GM23338 (cell line): ENCODE results near the gene BBS1. TPM values are rescaled to one million over a fixed set of nuclear protein-coding genes. Genes with fewer than 3 reads are reported as not detected.
A peak's percentile ranks its signal among the peaks of the same experiment; 100 is the strongest.

Experiments
- ATAC-seq: fragments of 200-7000 bp; cut with Tn5 transposase; 3 replicates; pipeline ENCODE4 v1.9.1; 2020
- DNase-seq: peaks from one replicate; pipeline ENCODE4 v3.0.0-alpha.2; 2015; ENCODE audit warnings: low spot score
- H2AFZ ChIP-seq: fragments of 200-600 bp; sonication (generic); 2 replicates; pipeline ENCODE4 v1.8.0; 2016; ENCODE audit warnings: antibody characterized with exemption, mild to moderate bottlenecking, moderate library complexity
- H3F3A ChIP-seq: fragments of 200-600 bp; sonication (generic); replicated peaks from 2 replicates; pipeline ENCODE4 v1.8.0; 2017; ENCODE audit warnings: antibody characterized with exemption, mixed run types, low read depth
- H3K27ac ChIP-seq: fragments of 200-600 bp; sonication (generic); 2 replicates; pipeline ENCODE4 v1.6.1; 2016; ENCODE audit warnings: low read depth
- H3K27me3 ChIP-seq: fragments of 200-600 bp; sonication (generic); 2 replicates; pipeline ENCODE4 v1.8.0; 2016; ENCODE audit warnings: mild to moderate bottlenecking, mixed run types, moderate library complexity; ENCODE audit not compliant: insufficient read depth
- H3K36me3 ChIP-seq: fragments of 200-600 bp; sonication (generic); 2 replicates; pipeline ENCODE4 v1.8.0; 2016; ENCODE audit warnings: mild to moderate bottlenecking; ENCODE audit not compliant: insufficient read depth
- H3K4me1 ChIP-seq: fragments of 200-600 bp; sonication (generic); 2 replicates; pipeline ENCODE4 v1.8.0; 2016; ENCODE audit warnings: mild to moderate bottlenecking, moderate library complexity; ENCODE audit not compliant: insufficient read depth
- H3K4me2 ChIP-seq: fragments of 200-600 bp; sonication (generic); 2 replicates; pipeline ENCODE4 v1.7.1; 2017; ENCODE audit warnings: mixed run types
- H3K4me3 ChIP-seq: fragments of 200-600 bp; sonication (generic); 2 replicates; pipeline ENCODE4 v1.6.1; 2016; ENCODE audit warnings: mixed run types
- H3K79me2 ChIP-seq: fragments of 200-600 bp; sonication (generic); replicated peaks from 2 replicates; pipeline ENCODE4 v1.8.0; 2017; ENCODE audit warnings: mild to moderate bottlenecking; ENCODE audit not compliant: insufficient read depth
- H3K9me2 ChIP-seq: fragments of 200-600 bp; sonication (generic); 2 replicates; pipeline ENCODE4 v1.8.0; 2017; ENCODE audit not compliant: insufficient read depth
- H4K20me1 ChIP-seq: fragments of 200-600 bp; sonication (generic); replicated peaks from 2 replicates; pipeline ENCODE4 v1.8.0; 2017; ENCODE audit warnings: mild to moderate bottlenecking; ENCODE audit not compliant: insufficient read depth
- H3K27ac Mint-ChIP-seq: 2 replicates; pipeline ENCODE4 v1.8.0; 2020; ENCODE audit warnings: inconsistent platforms, mild to moderate bottlenecking, moderate library complexity, mixed read lengths
- H3K27me3 Mint-ChIP-seq: 3 replicates; pipeline ENCODE4 v1.8.0; 2022; ENCODE audit warnings: low read depth, mild to moderate bottlenecking, moderate library complexity, mixed read lengths, inconsistent platforms; ENCODE audit not compliant: insufficient read depth, poor library complexity
- H3K36me3 Mint-ChIP-seq: 3 replicates; pipeline ENCODE4 v1.8.0; 2021; ENCODE audit warnings: low read depth, mild to moderate bottlenecking, inconsistent platforms, moderate library complexity, mixed read lengths
- H3K4me1 Mint-ChIP-seq: 3 replicates; pipeline ENCODE4 v1.8.0; 2020; ENCODE audit warnings: mild to moderate bottlenecking, inconsistent platforms, mixed read lengths
- H3K4me3 Mint-ChIP-seq: 3 replicates; pipeline ENCODE4 v1.8.0; 2021; ENCODE audit warnings: moderate library complexity, mild to moderate bottlenecking, inconsistent platforms, mixed read lengths
- H3K9me3 Mint-ChIP-seq: 3 replicates; pipeline ENCODE4 v1.8.0; 2020; ENCODE audit warnings: moderate library complexity, mild to moderate bottlenecking, inconsistent platforms, mixed read lengths
- ETS1 ChIP-seq: IDR thresholded peaks from 2 replicates; pipeline ENCODE4 v1.6.1; 2016; ENCODE audit warnings: antibody characterized with exemption
- EZH2phosphoT487 ChIP-seq: fragments of 200-600 bp; sonication (generic); IDR thresholded peaks from one replicate; pipeline ENCODE4 v1.8.1; 2018; ENCODE audit warnings: antibody characterized with exemption; ENCODE audit not compliant: unreplicated experiment
- JUNB ChIP-seq: IDR thresholded peaks from one replicate; pipeline ENCODE4 v1.6.1; 2016; ENCODE audit warnings: antibody characterized with exemption; ENCODE audit not compliant: unreplicated experiment
- POLR2AphosphoS5 ChIP-seq: IDR thresholded peaks from 2 replicates; pipeline ENCODE4 v1.6.1; 2016; ENCODE audit warnings: antibody characterized with exemption, low read depth
- ZNF114 ChIP-seq: fragments of 250-450 bp; sonication (Bioruptor Pico); IDR thresholded peaks from 2 replicates; pipeline ENCODE4 v1.5.0; 2020; ENCODE audit warnings: mild to moderate bottlenecking, moderate library complexity
- ZNF331 ChIP-seq: fragments of 250-450 bp; sonication (Bioruptor Pico); IDR thresholded peaks from 2 replicates; pipeline ENCODE4 v1.5.0; 2020; ENCODE audit warnings: low read depth, mild to moderate bottlenecking, moderate library complexity
- ZNF462 ChIP-seq: fragments of 250-450 bp; sonication (Bioruptor Pico); IDR thresholded peaks from 2 replicates; pipeline ENCODE4 v1.5.0; 2020; ENCODE audit warnings: mild to moderate bottlenecking, moderate library complexity
- polyA plus RNA-seq: library from polyadenylated mRNA; unstranded; fragments of >200 nt; fragmentation: Nextera tagmentation; extraction: Ambion mirVana; gene quantifications from 2 replicates; pipeline ENCODE4 v1.2.1, GENCODE V29; 2016
- total RNA-seq: library from RNA; depleted of rRNA; stranded (reverse); fragments of >200 nt; shearing (Covaris generic); gene quantifications from 2 replicates; pipeline ENCODE4 v1.2.3, GENCODE V29; 2014

Gene BBS1
- total and polyA plus RNA-seq, 2 experiments from 2014 or later: 11.6 to 41.3 TPM

GRCh38 chr11:66464916-66465315 lies 45.5 kb upstream of the BBS1 start (continued):
- TF ChIP-seq ZNF462 (CRISPR knock-in tag): no peak

GRCh38 chr11:66465373-66466224 lies 44.8 kb upstream of the BBS1 start:
- peak overlapping the region; percentile 83 for H3K27ac ChIP-seq
- peaks cover 35% of the 10 kb centered on the region for H3K4me1 ChIP-seq
- Mint-ChIP-seq H3K27me3 (peaks cover 8% of the 10 kb centered on the region), H3K4me1 (peaks cover 36% of the 10 kb centered on the region), H3K9me3 (peaks cover 28% of the 10 kb centered on the region), H3K27ac (peak overlapping the region; percentile 89), H3K36me3 (peaks cover 23% of the 10 kb centered on the region), H3K4me3 (peak overlapping the region; percentile 91)
- H4K20me1 ChIP-seq: no peaks in the 10 kb centered on the region; the same call in none of the 2 replicates
- peak overlapping the region; percentile 81 for H3K4me3 ChIP-seq
- no peaks in the 10 kb centered on the region for H3K36me3 ChIP-seq
- DNase-seq: no peak
- H3K9me2 ChIP-seq: no peaks in the 10 kb centered on the region
- no peaks in the 10 kb centered on the region for H3K79me2 ChIP-seq
- H2AFZ ChIP-seq: peak overlapping the region; percentile 75
- peaks cover 10% of the 10 kb centered on the region; the same call in 1 of the 2 replicates for H3F3A ChIP-seq
- no peaks in the 10 kb centered on the region for H3K27me3 ChIP-seq
- peak overlapping the region; percentile 86 for H3K4me2 ChIP-seq
- no peak for ATAC-seq
- TF ChIP-seq ETS1 (no peak), ZNF331 (CRISPR knock-in tag) (no peak), ZNF462 (CRISPR knock-in tag) (no peak), ZNF114 (CRISPR knock-in tag) (no peak), POLR2AphosphoS5 (no peak), JUNB (no peak), EZH2phosphoT487 (no peak)
